Gastrocnemius medialis (tissue), 4 donors: ENCODE measurements around the gene SFXN1.

Experiments used
- CTCF ChIP-seq, 5 experiments: fragments of 450-650 bp in 3 of 5; fragments of 200-600 bp in 2 of 5; sonication (generic) in 2 of 5; IDR thresholded peaks in 4 of 5; conservative IDR thresholded peaks in 1 of 5; 1 replicate in 4 of 5; 2 replicates in 1 of 5; pipeline ENCODE4 v1.5.1; 2016 to 2019; ENCODE audit warnings: antibody characterized with exemption in 5 of 5, mild to moderate bottlenecking in 3 of 5, moderate library complexity in 3 of 5
- POLR2A ChIP-seq, 2 donors: fragments of 450-650 bp; IDR thresholded peaks; one replicate each; pipeline ENCODE4 v1.6.1; 2017; ENCODE audit warnings: antibody characterized with exemption in 2 of 2, mild to moderate bottlenecking in 2 of 2, moderate library complexity in 2 of 2

GRCh38 chr5:175566697-175567096, 88.3 kb downstream of the SFXN1 start:
- TF ChIP-seq CTCF (IDR thresholded peaks at IDR 0.05 in 4 of 5, conservative IDR thresholded peaks at IDR 0.05 in 1 of 5) = no peak
- TF ChIP-seq POLR2A (IDR thresholded peaks at IDR 0.05) = no peak
